Middle frontal gyrus (tissue), 1 donor: ENCODE results near the gene RBM27.
"Not testable (repeated sequence)": the region's sequence is repeated elsewhere in the genome, so short reads cannot be mapped to it uniquely, and the experiment has no call there.

Experiments used
- DNase-seq: peaks from one replicate; pipeline ENCODE4 v3.0.0-alpha.2; 2015; ENCODE audit warnings: low spot score; ENCODE audit errors: extremely low spot score

Gene RBM27

GRCh38 chr5:146203011-146203871, at the start of gene RBM27:
Gene RBM27 (plus strand): TSS chr5:146203605. CDS start chr5:146203766, 161 bp downstream.
- DNase-seq = peak; percentile 95

GRCh38 chr5:146158255-146158654, 45.1 kb upstream of the RBM27 start:
- DNase-seq = no peak

- no peak for DNase-seq
Observed at GRCh38 chr5:146164382-146164781, 39.0 kb upstream of the RBM27 start.

- DNase-seq = no peak
Observed at GRCh38 chr5:146165460-146165859, 37.9 kb upstream of the RBM27 start.

- no peak for DNase-seq
Observed at GRCh38 chr5:146165903-146166302, 37.5 kb upstream of the RBM27 start.

- no peak for DNase-seq
Observed at GRCh38 chr5:146169076-146169475, 34.3 kb upstream of the RBM27 start.

- not testable (repeated sequence) for DNase-seq
Observed at GRCh38 chr5:146173049-146173448, 30.4 kb upstream of the RBM27 start.

- no peak for DNase-seq
Observed at GRCh38 chr5:146173597-146173996, 29.8 kb upstream of the RBM27 start.

GRCh38 chr5:146176805-146177204, 26.6 kb upstream of the RBM27 start:
- DNase-seq = no peak

- DNase-seq = no peak
Observed at GRCh38 chr5:146179696-146180095, 23.7 kb upstream of the RBM27 start.

- not testable (repeated sequence) for DNase-seq
Observed at GRCh38 chr5:146183403-146183802, 20.0 kb upstream of the RBM27 start.

GRCh38 chr5:146185161-146185560, 18.2 kb upstream of the RBM27 start:
- no peak for DNase-seq

- no peak for DNase-seq
Observed at GRCh38 chr5:146188358-146188757, 15.0 kb upstream of the RBM27 start.

- DNase-seq = no peak
Observed at GRCh38 chr5:146192571-146193043, 10.8 kb upstream of the RBM27 start.

- no peak for DNase-seq
Observed at GRCh38 chr5:146193285-146193684, 10.1 kb upstream of the RBM27 start.

GRCh38 chr5:146194997-146195396, 8.4 kb upstream of the RBM27 start:
- DNase-seq = not testable (repeated sequence)

- no peak for DNase-seq
Observed at GRCh38 chr5:146196459-146197048, 6.9 kb upstream of the RBM27 start.

GRCh38 chr5:146199176-146199815, 4.1 kb upstream of the RBM27 start:
- no peak for DNase-seq

- DNase-seq = not testable (repeated sequence)
Observed at GRCh38 chr5:146201795-146202194, 1.6 kb upstream of the RBM27 start.

- no peak for DNase-seq
Observed at GRCh38 chr5:146203872-146204192, 427 bp downstream of the RBM27 start.

- DNase-seq = no peak
Observed at GRCh38 chr5:146205499-146206202, 2.2 kb downstream of the RBM27 start.

- no peak for DNase-seq
Observed at GRCh38 chr5:146206257-146206656, 2.9 kb downstream of the RBM27 start.
